Raji (cell line): ENCODE measurements around the gene WNT11.

ENCODE experiments used
- POLR2A ChIP-seq: IDR thresholded peaks from 2 replicates; pipeline ENCODE4 v1.6.1; 2011; ENCODE audit warnings: low read depth, low read length, control low read depth; ENCODE audit not compliant: insufficient read depth

WNT11 gene

GRCh38 chr11:76242004-76242779 is 35.9 kb upstream of the WNT11 start:
- no peak for TF ChIP-seq POLR2A

- no peak for TF ChIP-seq POLR2A
These were observed 35.1 kb upstream of the WNT11 start for GRCh38 chr11:76241243-76242000.

- TF ChIP-seq POLR2A = no peak
These were observed 34.4 kb upstream of the WNT11 start for GRCh38 chr11:76240666-76241065.

- no peak for TF ChIP-seq POLR2A
These were observed 33.8 kb upstream of the WNT11 start for GRCh38 chr11:76240161-76240540.

GRCh38 chr11:76239483-76240160 is 33.3 kb upstream of the WNT11 start:
- TF ChIP-seq POLR2A = no peak

- TF ChIP-seq POLR2A = no peak
These were observed 32.2 kb upstream of the WNT11 start for GRCh38 chr11:76238551-76238950.

GRCh38 chr11:76237914-76238313 is 31.6 kb upstream of the WNT11 start:
- TF ChIP-seq POLR2A = no peak

- TF ChIP-seq POLR2A = no peak
These were observed 30.8 kb upstream of the WNT11 start for GRCh38 chr11:76237000-76237649.

GRCh38 chr11:76236092-76236999 is 30.0 kb upstream of the WNT11 start:
- no peak for TF ChIP-seq POLR2A

GRCh38 chr11:76235233-76236091 is 29.2 kb upstream of the WNT11 start:
- TF ChIP-seq POLR2A = peak; percentile 70

GRCh38 chr11:76234416-76235232 is 28.3 kb upstream of the WNT11 start:
- TF ChIP-seq POLR2A = no peak

- no peak for TF ChIP-seq POLR2A
These were observed 27.7 kb upstream of the WNT11 start for GRCh38 chr11:76234021-76234415.
